Activated naive CD4-positive, alpha-beta T cell treated with anti-CD3 and anti-CD28 coated beads for 36 hours (primary cell): Measurements from ENCODE around the gene MOB3C. TPM values are rescaled to one million over a fixed set of nuclear protein-coding genes. Genes with fewer than 3 reads are reported as not detected.
A peak's percentile ranks its signal among the peaks of the same experiment; 100 is the strongest.

Experiments used
- CTCF ChIA-PET: fragments of 350-600 bp; sonication (Branson Sonifier 250); formaldehyde crosslinking; loops from one replicate; lab custom pipeline; 2021; ENCODE audit warnings: antibody characterized with exemption; lab: Charles Lee
- DNase-seq: peaks from one replicate; pipeline ENCODE4 v3.0.0-alpha.2; 2020
- H3K27ac Mint-ChIP-seq: one replicate; pipeline ENCODE4 v1.8.0; 2021; ENCODE audit warnings: mild to moderate bottlenecking, mixed read lengths
- H3K27me3 Mint-ChIP-seq: one replicate; pipeline ENCODE4 v1.8.0; 2021; ENCODE audit warnings: low read depth, mixed read lengths
- H3K36me3 Mint-ChIP-seq: one replicate; pipeline ENCODE4 v1.8.0; 2021; ENCODE audit warnings: low read depth, mixed read lengths
- H3K4me1 Mint-ChIP-seq: one replicate; pipeline ENCODE4 v1.8.0; 2021; ENCODE audit warnings: low read depth, mixed read lengths
- H3K4me3 Mint-ChIP-seq: one replicate; pipeline ENCODE4 v1.8.0; 2021; ENCODE audit warnings: mild to moderate bottlenecking, moderate library complexity, mixed read lengths
- H3K9me3 Mint-ChIP-seq: one replicate; pipeline ENCODE4 v1.8.0; 2021; ENCODE audit warnings: mixed read lengths
- intact Hi-C: fragments of 100-400 bp; cut with micrococcal nuclease; formaldehyde crosslinking; loops from one replicate; pipeline ENCODE4 v1.15.1; 2023
- total RNA-seq, 2 experiments: library from RNA; stranded (reverse); gene quantifications; one replicate each; pipeline ENCODE4 v1.2.3, GENCODE V29; 2021

Gene MOB3C
- total RNA-seq, 2 experiments from 2014 or later, result 4.8 to 5.0 TPM

DNA sequence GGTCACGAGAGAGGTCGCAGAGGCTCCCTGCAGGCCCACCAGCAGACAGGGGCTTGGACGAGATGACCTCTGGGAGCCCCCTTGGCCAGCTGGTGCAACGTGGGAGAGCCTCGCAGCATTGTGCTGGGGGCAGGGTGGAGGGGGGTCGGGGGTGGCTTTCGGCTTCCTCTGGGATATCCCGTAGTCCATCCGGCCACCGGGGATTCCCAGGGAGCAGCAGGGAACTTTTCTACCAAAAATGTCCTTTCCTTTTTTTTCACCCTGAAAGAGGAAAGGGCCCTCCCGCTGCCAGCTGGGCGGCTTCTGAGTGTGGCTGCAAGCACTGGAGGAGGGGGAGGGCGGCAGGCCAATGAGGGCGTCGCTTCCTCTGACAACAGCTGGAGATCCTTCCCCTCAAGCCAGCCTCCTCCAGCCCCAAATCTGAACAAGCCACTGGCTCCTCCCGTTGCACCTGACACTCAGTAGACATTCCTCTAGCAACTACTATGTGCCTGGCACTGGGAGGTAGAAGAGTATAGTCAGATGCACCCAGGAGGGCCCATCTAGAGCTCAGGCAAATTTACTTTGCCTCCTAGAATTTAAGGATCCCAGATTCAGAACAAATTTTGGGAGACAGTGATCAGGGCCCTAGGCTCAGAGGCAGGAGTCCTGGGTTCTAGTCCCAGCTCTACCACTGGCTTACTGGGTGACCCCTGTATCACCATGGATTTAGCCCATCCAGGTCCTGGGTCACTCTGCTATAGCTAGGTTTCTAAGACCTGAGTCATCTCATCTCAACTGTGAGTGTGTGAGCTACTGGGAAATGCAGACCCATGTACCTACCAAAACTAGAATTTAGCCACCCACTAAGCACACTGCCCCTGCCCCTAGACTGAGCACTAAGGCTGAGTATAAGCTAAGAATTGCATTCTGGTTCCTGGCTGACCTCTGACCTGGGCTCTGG, 2.7 kb downstream of the MOB3C start:
- CTCF ChIA-PET, result interaction anchor here (0.9 to 1.9 kb wide), 3 partner anchors 11 to 112 kb away, joined by 4 to 8 read pairs (median 7); partner anchors contain the start of gene MKNK1
- peaks cover 50% of the 10 kb centered on the region for H3K4me1 Mint-ChIP-seq
- DNase-seq, result peak; percentile 73
- no peaks in the 10 kb centered on the region for H3K9me3 Mint-ChIP-seq
- H3K36me3 Mint-ChIP-seq, result no peaks in the 10 kb centered on the region
- intact Hi-C loops, result no loop called here
- no peak overlapping the region for H3K4me3 Mint-ChIP-seq
- no peaks in the 10 kb centered on the region for H3K27me3 Mint-ChIP-seq
- no peak overlapping the region for H3K27ac Mint-ChIP-seq

DNA sequence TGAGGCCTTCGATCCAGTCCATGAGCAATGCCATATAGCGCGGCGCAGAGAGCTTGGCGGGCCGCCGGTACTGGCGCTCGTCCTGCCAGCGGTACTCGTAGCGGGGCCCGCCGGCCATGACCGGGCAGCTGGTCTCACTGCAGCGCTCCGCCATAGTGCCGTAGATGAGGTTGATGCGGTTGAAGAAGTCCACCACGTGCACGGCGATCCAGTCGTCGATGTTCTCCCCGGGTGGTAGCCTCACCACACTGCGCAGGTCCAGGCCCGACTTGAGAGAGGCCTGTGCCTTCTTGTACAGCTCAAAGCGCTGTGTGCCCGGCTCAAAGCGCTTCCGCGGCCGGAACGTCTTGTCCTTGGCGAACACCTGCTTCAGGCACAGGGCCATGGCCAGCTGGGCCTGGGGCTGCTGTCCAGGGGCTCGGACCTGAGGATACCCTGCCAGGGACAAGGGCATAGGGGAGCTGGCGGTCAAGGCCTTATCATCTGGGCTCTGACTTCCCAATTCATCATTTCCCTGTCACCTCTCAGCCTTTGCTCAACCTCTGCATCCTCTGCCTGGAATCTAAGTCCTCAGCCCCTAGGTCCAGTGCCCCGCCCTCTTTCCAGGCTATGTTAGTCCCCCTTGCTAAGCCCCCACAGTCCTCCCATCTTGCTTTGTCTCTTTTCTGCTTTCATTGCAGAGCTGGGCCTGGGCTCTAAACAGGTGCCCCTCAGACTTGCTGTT, 3.5 kb downstream of the MOB3C start:
- peaks cover 50% of the 10 kb centered on the region for H3K4me1 Mint-ChIP-seq
- no peak overlapping the region for H3K4me3 Mint-ChIP-seq
- intact Hi-C loops, result no loop called here
- H3K36me3 Mint-ChIP-seq, result no peaks in the 10 kb centered on the region
- H3K27ac Mint-ChIP-seq, result no peak overlapping the region
- CTCF ChIA-PET, result interaction anchor here (0.9 to 1.8 kb wide), 2 partner anchors 112 to 113 kb away, joined by 4 to 7 read pairs; no protein-coding TSS in a partner anchor
- H3K27me3 Mint-ChIP-seq, result no peaks in the 10 kb centered on the region
- no peak for DNase-seq
- no peaks in the 10 kb centered on the region for H3K9me3 Mint-ChIP-seq

DNA sequence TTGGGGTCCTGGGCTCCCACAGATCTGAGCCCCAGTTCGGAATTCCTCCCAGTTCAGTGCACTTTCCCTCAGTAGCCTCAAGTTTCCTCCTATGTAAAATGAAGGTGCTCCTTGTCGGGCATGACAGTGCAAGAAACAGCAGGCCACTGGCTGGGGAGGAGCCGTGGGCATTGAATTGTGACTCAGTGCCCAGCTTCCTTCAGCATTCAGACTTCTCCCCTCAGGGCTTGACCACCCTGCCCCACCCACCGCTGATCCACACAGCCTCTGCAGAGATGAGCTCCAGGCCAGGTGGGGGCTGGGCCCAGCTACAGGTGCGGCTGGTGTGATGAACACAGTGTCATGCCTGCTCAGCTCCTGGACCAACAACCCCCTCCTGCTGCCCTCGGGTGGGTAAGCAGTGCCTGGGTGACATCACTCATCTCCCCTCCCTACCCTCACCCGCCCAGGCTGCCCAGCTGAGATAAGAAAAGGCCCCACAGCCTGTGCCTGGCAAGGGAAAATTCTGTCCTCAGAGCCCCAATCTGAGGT, 4.9 kb downstream of the MOB3C start:
- H3K27ac Mint-ChIP-seq, result no peak overlapping the region
- no peaks in the 10 kb centered on the region for H3K36me3 Mint-ChIP-seq
- CTCF ChIA-PET, result interaction anchor here (0.7 kb wide), 1 partner anchor 113 kb away, joined by 3 read pairs; no protein-coding TSS in a partner anchor
- H3K4me3 Mint-ChIP-seq, result no peak overlapping the region
- peaks cover 44% of the 10 kb centered on the region for H3K4me1 Mint-ChIP-seq
- H3K9me3 Mint-ChIP-seq, result no peaks in the 10 kb centered on the region
- no peak for DNase-seq
- H3K27me3 Mint-ChIP-seq, result no peaks in the 10 kb centered on the region
- intact Hi-C loops, result no loop called here

DNA sequence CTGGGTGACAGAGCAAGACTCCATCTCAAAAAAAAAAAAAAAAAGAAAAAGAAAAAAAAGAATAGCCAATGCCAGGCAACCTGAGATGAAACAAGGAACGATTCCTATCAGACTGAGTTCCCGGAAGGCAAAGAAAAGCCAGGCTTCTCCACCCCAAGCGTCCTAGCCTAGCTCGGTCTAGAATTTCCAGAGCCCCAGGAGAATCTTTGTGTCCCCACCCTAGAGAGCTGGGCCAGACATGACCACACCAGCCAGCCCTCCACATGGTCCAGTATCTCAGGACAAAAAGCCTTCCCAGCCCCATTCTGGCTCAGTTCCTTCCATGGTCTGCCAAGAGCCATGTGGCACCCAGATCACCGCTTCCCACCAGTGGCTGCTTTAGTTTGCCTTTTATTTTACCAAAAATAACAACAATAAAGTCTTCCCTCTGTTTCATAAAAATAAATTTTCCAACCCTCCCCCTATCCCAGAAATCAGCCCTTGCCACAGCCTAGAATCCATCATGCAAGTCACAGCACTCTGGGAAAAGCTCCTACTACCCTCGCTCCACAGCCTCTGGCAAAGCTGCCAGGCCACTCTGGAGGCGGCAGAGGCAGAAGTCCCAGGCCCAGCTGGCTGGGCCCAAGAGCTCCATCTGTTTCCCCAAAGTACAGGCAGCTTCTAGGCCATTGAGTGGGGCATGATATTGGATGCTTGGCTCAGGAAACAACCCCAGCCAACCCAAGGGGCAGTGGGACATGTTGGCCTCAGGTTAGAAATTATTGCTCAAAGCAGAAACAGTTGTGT, 9.1 kb downstream of the MOB3C start:
- Mint-ChIP-seq H3K4me3 (no peak overlapping the region), H3K27ac (no peak overlapping the region)
- intact Hi-C loops, result no loop called here

DNA sequence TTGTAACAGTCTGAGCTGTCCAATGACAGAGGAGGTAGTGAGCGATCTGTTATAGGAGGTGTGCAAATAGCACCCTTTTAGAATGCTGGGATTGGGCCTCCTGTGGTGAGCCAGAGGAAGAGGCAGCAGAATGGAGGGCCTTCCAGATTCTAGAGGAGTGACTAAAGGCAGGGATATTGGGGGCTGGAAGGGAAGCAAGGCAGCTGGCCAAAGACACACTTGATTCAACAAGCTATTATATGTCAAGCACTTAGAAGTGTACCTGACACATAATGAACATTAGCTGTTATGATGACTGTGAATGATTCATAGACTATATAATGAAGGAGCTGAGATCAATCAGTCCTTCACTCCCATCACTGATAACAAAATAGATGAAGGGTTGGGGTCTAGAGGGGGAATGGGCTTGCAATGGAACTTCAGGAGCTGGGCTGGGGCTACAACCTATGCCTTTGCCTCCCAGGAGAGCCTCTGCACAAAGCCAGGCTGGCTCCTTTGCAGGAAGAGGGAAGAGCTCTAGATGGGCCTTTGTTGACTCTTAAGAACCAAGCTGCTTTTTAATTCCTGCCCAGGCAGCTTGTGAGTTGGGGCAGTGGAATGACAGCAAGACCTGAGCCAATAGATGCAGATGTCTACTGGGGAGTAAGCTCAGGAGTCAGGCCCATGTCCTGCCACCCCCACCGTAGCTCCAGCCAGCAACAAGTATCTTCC, 10.2 kb downstream of the MOB3C start:
- intact Hi-C loops, result no loop called here
- H3K9me3 Mint-ChIP-seq, result no peaks in the 10 kb centered on the region
- peaks cover 37% of the 10 kb centered on the region for H3K4me1 Mint-ChIP-seq
- H3K27me3 Mint-ChIP-seq, result no peaks in the 10 kb centered on the region
- DNase-seq, result no peak
- H3K27ac Mint-ChIP-seq, result no peak overlapping the region
- no peak overlapping the region for H3K4me3 Mint-ChIP-seq
- CTCF ChIA-PET, result interaction anchor here (0.6 to 1.6 kb wide), 3 partner anchors 9 to 118 kb away, joined by 3 to 6 read pairs (median 3); partner anchors contain the start of gene MOB3C
- H3K36me3 Mint-ChIP-seq, result peaks cover under 1% of the 10 kb centered on the region

More for the DNA sequence above, 9.1 kb downstream of the MOB3C start:
- no peak for DNase-seq
- no peaks in the 10 kb centered on the region for H3K36me3 Mint-ChIP-seq
- H3K27me3 Mint-ChIP-seq, result no peaks in the 10 kb centered on the region
- CTCF ChIA-PET, result interaction anchor here (0.6 to 1.1 kb wide), 2 partner anchors 72 to 74 kb away, joined by 3 read pairs; no protein-coding TSS in a partner anchor
- peaks cover 32% of the 10 kb centered on the region for H3K4me1 Mint-ChIP-seq
- no peaks in the 10 kb centered on the region for H3K9me3 Mint-ChIP-seq

DNA sequence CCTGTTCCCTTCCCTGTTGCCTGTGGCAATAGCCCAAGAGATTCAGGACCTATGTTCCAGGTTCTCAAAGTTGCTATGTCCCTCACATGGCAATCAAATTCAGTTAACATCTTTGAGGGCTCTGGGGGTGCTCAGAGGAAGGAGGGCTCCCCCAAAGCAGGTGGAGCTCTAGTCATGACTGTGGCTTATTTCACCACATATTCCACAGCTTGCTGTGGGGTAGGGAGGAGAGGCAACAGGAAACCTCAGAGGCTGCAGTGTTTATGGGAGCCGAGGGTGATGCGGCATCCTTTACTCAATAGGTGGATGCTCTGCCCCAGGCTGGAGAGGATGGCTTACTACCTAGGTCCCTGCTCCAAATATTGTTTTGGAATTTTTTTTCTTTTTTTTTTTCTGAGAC, 11.4 kb downstream of the MOB3C start:
- Mint-ChIP-seq H3K36me3 (peaks cover 2% of the 10 kb centered on the region), H3K27me3 (no peaks in the 10 kb centered on the region), H3K4me1 (peaks cover 38% of the 10 kb centered on the region), H3K9me3 (no peaks in the 10 kb centered on the region), H3K4me3 (peak overlapping the region; percentile 92), H3K27ac (no peak overlapping the region)
- no peak for DNase-seq
- CTCF ChIA-PET, result interaction anchor here (0.6 to 1.6 kb wide), 3 partner anchors 11 to 72 kb away, joined by 3 to 6 read pairs (median 5); partner anchors contain the start of gene MOB3C
- intact Hi-C loops, result no loop called here

DNA sequence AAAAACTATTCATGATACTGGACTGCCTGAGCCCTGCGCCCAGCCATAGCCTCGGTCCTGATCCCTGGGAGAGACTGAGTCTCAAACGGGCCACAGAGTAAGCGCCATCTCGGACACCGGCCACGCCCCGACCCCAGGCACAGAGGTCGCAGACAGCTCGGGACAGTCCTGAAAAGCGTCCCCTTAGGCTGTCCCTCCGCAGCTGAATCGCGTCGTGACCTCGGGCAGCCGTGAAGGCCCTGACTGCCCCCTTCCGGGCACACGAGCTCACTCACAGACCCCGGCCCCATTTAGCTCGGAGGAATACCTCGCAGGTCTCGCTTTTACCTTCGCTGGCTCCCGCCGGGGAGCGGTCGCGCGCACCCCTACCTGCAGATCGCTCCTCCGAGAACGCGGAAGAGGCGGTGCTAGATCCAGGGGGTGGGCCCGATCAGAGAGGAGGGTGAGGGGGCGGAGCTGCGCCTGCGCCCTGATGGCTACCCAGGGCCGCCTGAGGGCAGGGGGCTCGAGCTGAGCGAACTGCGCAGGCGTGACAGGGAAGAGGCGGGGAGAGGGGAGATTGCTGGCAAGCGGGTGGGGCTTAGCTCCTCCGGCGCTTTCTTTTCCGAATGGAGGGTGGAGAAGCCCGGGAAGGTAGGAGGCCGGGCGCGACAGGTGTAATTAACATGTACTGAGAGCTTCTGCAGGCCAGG, 12.6 kb downstream of the MOB3C start, which contains the start of gene MKNK1:
Gene MKNK1, minus strand, starts transcription at position 411 of the 692 bp plus-strand sequence. CDS start 20,941 bp downstream, outside the sequence.
- CTCF ChIA-PET, result interaction anchor here (0.9 to 1.8 kb wide), 7 partner anchors 11 to 121 kb away, joined by 3 to 8 read pairs (median 4); no protein-coding TSS in a partner anchor
- peak within 1 kb of the TSS; percentile 87 for H3K27ac Mint-ChIP-seq
- peak within 1 kb of the TSS; percentile 92 for H3K4me3 Mint-ChIP-seq
- peaks cover 49% of the 10 kb centered on the region for H3K4me1 Mint-ChIP-seq
- H3K9me3 Mint-ChIP-seq, result no peaks in the 10 kb centered on the region
- H3K27me3 Mint-ChIP-seq, result no peaks in the 10 kb centered on the region
- peak; percentile 98 for DNase-seq
- H3K36me3 Mint-ChIP-seq, result peaks cover 2% of the 10 kb centered on the region
- intact Hi-C loops, result loop anchor here (1.0 kb wide), 3 partner anchors 12 to 115 kb away; partner anchors contain the start of genes ATPAF1, EFCAB14 and MOB3C

DNA sequence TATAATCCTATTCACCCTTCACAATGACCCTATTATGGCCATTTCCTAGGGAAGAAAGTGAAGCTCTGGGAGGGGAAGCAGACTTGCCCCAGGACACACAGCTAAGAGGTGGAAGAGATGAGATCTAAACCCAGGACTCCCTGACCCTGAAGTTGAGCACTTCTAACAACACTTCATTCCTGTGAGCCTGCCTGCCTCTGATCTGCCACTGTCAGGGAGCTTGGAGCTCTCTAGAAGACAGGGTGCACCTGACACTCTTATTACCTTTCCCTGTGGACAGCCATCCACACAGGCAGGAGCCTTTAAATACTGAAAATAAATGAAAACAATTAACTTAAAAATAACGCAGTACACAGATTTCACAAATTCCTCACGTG, 13.1 kb downstream of the MOB3C start:
- intact Hi-C loops, result no loop called here
- H3K9me3 Mint-ChIP-seq, result no peaks in the 10 kb centered on the region
- DNase-seq, result no peak
- peak overlapping the region; percentile 92 for H3K4me3 Mint-ChIP-seq
- H3K4me1 Mint-ChIP-seq, result peaks cover 50% of the 10 kb centered on the region
- no peak overlapping the region for H3K27ac Mint-ChIP-seq
- CTCF ChIA-PET, result interaction anchor here (1.0 to 1.8 kb wide), 5 partner anchors 11 to 122 kb away, joined by 3 to 8 read pairs (median 5); no protein-coding TSS in a partner anchor
- H3K36me3 Mint-ChIP-seq, result peaks cover 2% of the 10 kb centered on the region
- no peaks in the 10 kb centered on the region for H3K27me3 Mint-ChIP-seq

DNA sequence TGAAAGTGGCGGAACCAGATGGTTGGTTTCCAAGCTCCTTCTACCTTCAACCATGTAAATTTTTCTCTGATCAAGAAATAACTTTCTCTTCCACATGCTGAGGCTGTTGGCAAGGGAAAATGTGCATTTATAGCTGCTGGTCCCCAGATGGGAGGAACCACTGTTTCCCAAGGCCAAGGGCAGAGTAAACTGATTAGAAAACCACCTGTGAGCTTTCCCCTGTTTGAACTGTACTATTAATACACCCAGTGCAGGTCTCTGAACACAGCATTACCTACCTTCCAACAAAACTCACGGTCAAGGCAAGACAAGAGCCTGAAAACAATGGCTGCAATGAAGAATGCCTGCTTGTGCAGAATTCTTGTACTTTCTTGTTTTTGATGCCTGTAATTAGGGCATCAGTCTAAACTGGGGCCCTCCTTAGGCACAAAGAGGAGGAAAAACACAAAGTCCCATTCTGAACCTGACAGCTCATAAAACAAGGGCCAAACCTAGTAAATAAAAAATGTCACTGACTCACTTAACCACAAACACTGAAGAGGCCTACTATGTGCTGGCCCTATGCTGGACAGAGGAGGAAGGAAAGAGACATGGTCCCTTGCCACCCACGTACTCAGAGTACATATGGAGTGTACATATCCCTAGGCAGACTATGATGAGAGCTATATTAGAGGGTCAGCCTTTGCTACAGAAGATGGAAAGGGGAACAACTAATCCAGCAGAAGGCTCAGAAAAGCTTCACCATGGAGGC, 15.2 kb downstream of the MOB3C start:
- DNase-seq, result no peak
- Mint-ChIP-seq H3K36me3 (peaks cover 2% of the 10 kb centered on the region), H3K9me3 (no peaks in the 10 kb centered on the region), H3K4me3 (no peak overlapping the region), H3K27ac (no peak overlapping the region), H3K4me1 (peaks cover 53% of the 10 kb centered on the region), H3K27me3 (no peaks in the 10 kb centered on the region)
- intact Hi-C loops, result no loop called here
- CTCF ChIA-PET, result interaction anchor here (1.8 kb wide), 1 partner anchor 20 kb away, joined by 5 read pairs; no protein-coding TSS in a partner anchor
